Activated CD8-positive, alpha-beta memory T cell treated with anti-CD3 and anti-CD28 coated beads, Interleukin-2, amount 50 U/mL, for 48 hours (primary cell): ENCODE results near the gene CCDC27.

Experiments
- DNase-seq: peaks from one replicate; pipeline ENCODE4 v3.0.0-alpha.2; 2020

Gene CCDC27

DNA sequence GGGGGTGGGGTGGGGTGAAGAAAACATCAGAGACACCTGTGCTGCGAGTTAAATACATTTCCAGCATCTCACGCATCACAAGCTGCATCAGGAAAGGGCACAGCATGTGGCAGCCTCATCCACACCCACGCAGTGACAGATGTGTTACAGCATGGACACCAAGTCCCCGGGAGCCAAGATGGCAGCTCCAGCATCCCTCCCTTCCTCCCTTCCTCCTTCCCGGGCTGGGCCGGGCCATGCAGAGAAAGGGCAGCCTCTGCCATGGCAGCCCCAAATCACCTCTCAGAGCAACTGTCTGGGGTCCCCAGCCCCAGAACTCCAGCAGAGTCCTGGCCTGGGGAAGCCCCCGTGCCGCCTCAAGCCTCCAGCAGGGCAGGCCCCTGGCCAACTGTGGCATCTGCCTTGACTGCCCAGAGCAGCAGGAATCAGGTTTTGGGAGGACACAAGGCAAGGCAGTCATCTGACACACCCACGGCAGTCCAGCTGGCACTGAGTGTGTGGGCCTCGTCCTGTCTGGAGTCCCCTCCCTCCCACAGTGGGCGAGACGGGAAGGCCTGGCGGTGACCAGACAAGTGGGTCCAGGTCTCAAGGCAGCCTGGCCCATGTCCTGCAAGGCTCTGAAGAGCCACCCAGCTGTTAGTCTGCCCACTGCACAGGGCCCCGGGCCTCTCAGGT, 26.5 kb downstream of the CCDC27 start:
- DNase-seq = no peak

- DNase-seq = no peak
These were observed 27.1 kb downstream of the CCDC27 start for GRCh38 chr1:3779265-3779911.

DNA sequence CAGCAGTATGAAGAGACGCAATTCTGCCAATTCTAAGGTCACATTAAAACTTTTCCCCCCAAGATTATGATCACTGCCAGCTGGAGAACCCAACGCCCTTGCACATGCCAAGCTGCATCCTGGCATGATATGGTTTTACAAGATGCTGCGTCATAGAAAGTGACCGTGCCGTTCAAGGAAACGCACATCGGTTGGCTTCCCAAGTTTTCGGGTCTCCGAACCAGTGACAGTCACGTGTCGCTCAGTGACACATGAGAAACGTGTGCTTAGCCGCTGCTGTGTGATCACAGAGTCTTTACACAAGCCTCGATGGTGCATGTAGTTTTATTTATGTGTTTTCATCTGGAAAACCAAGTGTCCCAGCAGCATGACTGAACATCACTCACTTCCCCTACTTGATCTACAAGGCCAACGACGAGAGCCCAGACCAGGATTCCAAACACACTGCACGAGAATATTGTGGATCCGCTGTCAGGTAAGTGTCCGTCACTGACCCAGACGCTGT, 27.7 kb downstream of the CCDC27 start:
- DNase-seq = no peak

DNA sequence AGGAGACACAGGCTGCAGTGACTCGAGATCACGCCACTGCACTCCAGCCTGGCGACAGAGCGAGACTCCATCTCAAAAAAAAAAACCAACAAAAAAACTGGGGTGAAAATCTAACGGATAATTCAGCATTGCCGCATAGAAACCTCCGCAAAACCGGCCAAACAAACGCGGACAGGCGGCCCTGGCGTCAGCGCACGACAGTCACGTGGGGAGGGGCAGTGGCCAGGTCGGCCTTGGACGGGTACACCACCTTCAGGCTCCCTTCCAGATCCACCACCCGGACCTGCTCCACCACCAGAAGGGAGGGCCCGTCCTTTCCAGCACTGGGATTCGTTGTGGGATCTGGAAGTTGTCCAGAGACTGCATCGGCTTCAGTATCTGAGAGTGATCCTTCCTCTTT, 28.7 kb downstream of the CCDC27 start:
- no peak for DNase-seq

GRCh38 chr1:3783651-3784474, 31.6 kb downstream of the CCDC27 start:
- DNase-seq = no peak

- DNase-seq = no peak
These were observed 32.8 kb downstream of the CCDC27 start for GRCh38 chr1:3785045-3785444.

DNA sequence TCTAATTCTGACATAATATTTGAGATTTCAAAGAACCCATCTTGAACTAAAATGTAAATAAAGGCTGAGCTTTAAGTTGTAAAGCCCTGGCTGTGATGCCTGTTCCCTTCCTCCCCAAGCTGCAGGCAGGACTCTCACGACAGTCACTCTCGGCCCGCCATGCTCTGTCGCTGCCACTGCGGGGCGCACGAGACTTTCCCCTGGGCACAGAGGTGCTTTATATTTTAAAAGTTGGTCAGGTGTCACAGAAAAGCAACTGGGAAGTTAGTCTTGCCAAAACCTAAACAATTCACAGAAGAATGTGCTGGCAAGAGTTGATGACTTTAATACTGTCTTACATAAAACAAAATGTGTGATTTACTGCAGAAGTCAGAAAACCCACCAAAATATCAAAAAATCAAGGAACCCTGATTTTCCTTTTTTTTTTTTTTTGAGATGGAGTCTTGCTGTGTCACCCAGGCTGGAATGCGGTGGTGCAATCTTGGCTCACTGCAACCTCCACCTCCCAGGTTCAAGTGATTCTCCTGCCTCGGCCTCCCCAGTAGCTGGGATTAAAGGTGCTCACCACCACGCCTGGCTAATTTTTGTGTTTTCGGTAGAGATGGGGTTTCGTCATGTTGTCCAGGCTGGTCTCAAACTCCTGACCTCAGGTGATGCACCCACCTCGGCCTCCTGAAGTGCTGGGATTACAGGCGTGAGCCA, 33.4 kb downstream of the CCDC27 start:
- no peak for DNase-seq

DNA sequence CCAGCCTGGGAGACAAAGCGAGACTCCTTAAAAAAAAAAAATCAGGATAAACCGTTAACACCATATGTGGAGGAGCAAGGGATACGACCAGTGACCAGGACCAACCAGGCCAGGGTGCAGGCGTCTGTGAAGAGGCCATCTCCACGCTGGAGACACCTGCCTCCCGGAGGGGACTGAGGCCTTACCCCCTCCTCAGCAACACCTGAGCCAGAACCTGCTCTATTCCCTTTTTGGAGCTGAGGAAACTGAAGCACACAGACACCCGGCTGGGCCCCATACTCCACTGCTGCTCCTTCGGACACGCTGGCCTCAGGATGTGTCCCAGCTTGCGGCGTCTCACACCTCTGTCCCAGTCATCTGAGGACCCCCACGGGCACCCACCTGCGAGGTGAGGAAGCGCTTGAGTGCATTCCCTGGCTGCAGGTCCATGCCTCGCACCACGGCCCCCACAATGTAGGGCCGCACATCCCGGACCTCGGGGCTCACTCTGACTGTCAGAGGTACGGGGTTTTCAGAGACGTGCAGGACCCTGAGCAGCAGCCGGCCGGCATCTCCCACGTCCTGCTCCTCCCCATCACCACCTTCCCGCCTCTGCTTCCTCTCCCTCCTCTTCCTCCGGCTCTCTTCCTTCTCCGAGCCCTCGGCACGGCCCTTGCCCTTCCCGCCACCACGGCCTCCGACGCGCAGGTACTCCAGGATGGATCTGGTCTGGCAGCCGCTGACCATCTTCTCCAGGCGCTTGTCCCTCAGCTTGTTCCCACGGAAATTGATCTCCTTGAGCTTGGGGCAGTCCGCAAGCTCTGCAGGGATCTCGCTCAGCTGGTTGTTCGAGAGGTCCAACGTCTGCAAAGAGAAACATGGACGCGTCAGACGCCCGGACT, 34.5 kb downstream of the CCDC27 start:
- no peak for DNase-seq

DNA sequence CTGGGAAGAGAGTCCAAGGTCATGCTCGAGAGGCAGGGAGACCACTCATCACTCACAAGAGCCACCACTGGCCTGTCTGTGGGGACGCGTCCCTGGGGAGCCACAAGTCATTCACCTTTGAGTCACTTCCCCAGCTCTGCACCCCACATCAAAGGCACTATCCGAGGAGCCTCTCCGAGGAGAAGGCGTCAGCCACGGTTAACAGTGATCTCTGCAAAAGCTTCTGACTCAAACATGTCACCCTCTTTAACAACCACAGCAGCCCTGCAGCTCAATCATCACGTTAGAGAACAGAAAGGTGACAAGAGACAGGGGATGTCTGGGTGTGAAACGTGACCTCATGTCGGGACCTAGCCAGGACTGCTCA, 35.1 kb downstream of the CCDC27 start:
- peak; percentile 75 for DNase-seq

DNA sequence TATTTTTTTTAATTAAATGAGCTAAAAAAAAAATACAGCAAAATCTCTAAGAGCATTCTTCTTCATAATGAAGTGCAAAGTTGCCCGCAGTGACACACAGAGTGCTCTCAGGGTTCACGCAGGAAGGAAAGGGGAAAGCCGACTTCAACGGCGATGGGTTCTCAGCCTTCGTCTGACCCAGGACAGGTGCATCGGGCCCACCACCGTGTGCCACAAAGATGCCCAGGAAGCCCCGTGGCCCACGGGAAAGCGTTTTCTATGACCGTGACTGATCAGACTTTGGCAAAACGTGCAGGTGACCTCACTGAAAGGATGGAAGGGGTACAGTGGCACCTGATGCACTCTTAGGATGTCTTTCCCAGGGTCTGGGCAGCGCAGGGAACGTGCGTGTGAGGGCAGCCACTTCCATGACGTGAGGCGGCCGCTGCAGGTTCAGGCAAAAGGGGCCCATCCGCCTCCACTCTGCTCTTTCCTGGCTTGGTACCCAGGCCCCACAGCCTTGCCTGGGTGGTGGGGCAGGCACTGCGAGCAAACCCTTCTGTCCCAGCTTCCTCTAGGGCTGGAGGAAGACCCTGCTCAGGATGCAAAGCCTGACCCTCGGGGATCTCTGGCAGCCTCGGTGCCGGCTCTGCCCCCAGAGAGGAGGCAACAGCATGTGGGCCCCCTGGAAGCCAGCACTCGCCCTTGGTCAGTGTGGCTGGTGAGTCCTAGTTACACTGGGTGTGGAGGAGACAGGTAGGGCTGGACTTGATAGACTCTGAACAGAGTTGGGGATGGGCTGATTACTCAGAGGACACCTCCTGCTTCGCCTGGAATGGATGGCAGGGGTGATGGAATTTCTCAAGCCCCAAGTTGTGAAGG, 35.7 kb downstream of the CCDC27 start:
- DNase-seq = no peak

GRCh38 chr1:3788756-3789420, 36.6 kb downstream of the CCDC27 start:
- DNase-seq = no peak

GRCh38 chr1:3789421-3790300, 37.4 kb downstream of the CCDC27 start:
- DNase-seq = no peak

DNA sequence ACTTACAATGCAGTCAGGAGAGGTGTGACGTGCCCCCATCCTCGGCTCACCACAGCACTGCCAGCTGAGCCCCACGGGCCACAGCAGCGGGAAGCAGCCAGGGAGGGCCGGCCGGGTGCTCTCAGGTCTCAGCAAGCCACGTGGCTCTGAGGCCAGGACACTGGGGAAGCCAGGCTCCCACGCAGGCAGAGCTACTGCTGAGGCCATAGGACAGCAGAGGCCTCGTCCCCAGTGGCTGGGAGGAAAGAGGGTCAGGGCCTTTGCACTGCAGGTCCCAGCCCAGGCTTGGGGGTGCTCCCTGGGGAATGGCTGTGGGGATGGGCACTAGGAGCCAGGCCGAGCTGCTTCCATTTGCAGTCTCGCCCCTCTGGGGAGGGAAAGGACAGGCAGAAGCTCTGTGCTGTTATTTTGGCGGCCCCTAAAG, 38.3 kb downstream of the CCDC27 start:
- DNase-seq = no peak

- DNase-seq = no peak
These were observed 38.7 kb downstream of the CCDC27 start for GRCh38 chr1:3790952-3791351.

- no peak for DNase-seq
These were observed 43.4 kb downstream of the CCDC27 start for GRCh38 chr1:3795453-3796214.

DNA sequence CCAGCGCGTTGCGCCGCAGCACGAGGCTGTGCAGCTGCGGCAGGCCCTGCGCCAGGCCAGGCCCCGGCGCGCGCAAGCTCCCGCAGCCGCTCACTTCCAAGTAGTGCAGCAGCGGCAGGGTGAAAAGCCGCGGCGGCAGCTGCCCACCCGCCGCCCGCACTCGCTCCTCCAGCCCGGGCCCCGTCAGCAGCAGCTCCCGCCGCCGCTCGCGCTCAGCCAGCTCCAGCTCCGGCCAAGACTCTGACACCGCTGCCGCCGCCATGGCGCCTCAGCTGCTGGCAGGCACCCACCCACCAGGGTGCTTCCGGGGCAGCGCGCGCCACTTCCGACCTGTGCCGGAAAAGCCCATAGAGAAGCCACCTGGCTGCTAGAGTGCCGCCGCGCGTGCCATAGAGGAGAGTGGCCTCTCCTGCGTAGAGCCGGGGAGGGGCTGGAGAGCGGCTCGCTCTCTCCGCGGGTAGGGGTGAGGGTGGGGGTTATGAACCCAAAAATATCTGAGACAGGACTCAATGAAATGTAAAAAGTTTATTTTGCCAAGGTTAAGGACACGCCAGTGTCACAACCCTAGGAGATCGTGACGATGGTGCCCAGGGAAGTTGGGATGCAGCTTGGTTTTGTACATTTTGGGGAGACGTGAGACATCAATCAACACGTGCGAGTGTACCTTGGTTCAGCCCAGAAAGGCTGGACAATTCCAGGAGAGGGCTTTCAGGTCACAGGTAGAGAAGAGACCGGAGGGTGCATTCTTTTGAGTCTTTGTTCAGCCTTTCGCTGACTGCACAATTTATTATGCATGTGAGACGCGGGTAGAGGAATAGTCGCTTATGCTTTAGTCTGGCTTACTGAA, 44.2 kb downstream of the CCDC27 start, which contains the start of gene LRRC47:
Gene LRRC47 (minus strand): TSS at position 284 of the 847 bp plus-strand sequence. CDS start 22 bp downstream, at position 262.
- DNase-seq = peak; percentile 96

DNA sequence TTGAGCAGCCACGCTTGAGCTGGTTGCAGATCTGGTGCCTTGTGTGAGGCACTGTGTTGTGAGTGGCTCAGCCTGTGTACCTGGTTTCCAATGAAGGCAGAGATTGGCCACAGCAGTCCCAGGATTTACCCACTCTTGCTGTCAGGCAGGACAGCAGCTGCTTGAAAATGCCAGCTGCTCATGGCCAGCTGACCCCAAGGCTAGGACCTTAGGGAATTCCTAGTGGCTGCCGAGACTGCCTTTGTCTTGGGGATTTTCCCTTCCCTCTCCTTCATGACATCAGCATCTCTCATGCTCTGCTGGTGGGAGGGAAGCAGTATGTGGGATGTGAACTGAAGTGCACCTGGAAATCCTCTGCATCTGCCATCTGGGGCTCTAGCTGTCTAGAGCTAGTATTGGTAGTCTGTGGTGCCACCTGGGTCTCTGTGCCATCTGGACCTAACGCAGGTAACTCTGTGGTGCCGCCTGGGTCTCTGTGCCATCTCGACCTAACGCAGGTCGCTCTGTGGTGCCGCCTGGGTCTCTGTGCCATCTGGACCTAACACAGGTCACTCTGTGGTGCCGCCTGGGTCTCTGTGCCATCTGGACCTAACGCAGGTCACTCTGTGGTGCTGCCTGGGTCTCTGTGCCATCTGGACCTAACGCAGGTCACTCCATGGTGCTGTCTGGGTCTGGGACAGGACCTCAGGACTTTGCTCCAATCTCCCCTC, 47.9 kb downstream of the CCDC27 start:
- no peak for DNase-seq
